DMS53 treated with DMSO at 0.1 percent for 48 hours (cell line): Measurements from ENCODE around the gene CPNE2.
A peak's percentile ranks its signal among the peaks of the same experiment; 100 is the strongest.

Experiments used
- DNase-seq: peaks from one replicate; lab custom pipeline; 2025; ENCODE audit not compliant: unreplicated experiment; lab: John Stamatoyannopoulos, UW

Gene CPNE2

GRCh38 chr16:57123974-57124674 is 31.7 kb downstream of the CPNE2 start:
- DNase-seq: no peak

- DNase-seq: no peak
These were observed 33.0 kb downstream of the CPNE2 start for GRCh38 chr16:57125376-57125775.

- DNase-seq: no peak
These were observed 33.6 kb downstream of the CPNE2 start for GRCh38 chr16:57125969-57126368.

DNA sequence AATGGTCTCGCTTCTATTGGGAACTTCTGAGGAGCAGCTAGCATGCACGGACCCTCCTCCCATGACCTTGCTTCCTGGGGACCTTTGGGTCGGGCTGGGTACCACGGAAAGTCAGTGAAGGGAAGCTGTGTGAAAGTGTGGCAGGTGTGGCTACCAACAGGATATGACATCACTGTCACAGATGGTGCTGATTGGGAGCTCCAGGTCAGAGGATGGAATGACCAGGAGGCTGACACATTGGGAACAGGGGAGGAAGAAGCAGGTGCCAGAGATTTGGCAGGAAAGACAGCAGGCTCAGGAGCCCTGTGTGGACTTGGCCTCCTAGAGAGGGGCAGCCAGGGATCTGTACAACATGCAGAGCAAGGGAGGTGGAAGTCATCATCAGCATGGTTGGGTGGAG is 34.0 kb downstream of the CPNE2 start:
- no peak for DNase-seq

DNA sequence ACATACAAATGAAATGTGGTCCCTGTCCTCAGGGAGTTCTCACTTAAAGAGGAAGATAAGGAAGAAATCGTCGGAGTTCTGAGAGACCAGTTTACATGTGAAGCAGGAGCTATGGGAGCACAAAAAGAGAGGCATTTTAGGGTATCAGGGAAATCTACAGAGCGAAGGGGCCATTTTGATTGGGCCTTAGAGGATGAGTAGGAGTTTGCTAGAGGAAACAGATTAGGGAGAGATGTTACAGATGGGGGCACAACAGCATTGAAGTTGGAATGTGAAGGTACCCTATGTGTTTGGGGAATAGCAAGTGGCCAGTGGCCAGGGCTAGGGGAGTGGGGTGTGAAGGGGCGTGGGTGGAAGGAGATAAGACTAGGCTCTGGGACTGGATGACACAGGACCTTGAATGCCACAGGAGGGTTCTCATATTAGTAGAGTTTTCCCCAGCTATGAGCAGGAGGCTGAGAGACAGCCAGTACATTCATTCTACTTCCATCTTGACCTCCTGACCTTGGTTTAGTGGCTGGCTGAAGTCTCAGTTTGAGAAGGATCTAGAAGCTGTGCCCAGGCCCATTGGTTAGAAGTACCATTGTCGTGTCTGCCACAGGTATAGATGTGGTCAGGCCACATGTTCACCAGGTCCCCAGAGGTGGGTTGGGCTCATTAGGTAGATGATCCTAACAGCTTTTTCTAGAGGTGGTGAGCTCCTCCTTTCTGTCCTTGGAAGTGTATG is 34.8 kb downstream of the CPNE2 start:
- no peak for DNase-seq

- no peak for DNase-seq
These were observed 35.5 kb downstream of the CPNE2 start for GRCh38 chr16:57127836-57128235.

- no peak for DNase-seq
These were observed 36.5 kb downstream of the CPNE2 start for GRCh38 chr16:57128771-57129389.

GRCh38 chr16:57130950-57131321 is 38.6 kb downstream of the CPNE2 start:
- DNase-seq: no peak

- no peak for DNase-seq
These were observed 39.1 kb downstream of the CPNE2 start for GRCh38 chr16:57131351-57131970.

DNA sequence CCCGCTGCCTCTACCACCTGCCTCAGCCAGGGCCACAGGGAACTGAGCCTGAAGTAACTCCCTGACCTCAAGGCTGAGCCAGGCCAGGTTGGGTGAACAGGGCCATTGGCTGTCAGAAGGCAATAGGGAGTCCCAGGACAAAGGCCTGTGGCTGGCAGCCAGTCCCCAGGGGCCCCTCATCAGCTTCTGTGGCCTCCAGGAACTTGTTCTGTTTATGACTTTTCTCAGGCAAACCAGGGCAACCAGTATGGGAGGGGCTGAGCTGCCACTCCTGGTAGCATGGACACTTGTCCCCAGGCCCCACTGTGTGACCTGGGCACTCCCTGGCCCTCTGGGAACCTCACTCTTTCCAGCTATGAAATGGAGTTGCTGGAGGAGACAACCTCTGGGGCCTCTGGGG is 40.1 kb downstream of the CPNE2 start:
- DNase-seq: no peak

DNA sequence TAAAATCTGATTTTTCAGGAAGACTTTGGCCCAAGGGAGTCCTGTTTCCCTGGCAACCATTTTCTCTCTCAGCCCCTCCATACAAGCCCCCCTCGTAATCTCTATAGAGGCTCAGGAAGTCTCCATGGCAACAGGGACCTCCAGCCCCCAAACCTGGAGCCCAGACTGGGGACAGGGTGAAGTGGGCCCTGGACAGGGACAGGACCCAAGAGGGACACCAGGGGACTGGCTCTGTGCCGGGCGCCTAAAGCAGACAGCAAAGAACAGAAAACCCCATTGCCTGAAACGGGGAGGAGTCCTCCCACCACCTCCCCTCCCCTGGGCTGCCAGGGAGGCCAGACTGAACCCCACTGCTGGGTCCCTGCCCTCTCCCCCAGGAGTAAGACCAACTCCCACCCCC is 40.6 kb downstream of the CPNE2 start:
- no peak for DNase-seq

- no peak for DNase-seq
These were observed 41.5 kb downstream of the CPNE2 start for GRCh38 chr16:57133886-57134285.

DNA sequence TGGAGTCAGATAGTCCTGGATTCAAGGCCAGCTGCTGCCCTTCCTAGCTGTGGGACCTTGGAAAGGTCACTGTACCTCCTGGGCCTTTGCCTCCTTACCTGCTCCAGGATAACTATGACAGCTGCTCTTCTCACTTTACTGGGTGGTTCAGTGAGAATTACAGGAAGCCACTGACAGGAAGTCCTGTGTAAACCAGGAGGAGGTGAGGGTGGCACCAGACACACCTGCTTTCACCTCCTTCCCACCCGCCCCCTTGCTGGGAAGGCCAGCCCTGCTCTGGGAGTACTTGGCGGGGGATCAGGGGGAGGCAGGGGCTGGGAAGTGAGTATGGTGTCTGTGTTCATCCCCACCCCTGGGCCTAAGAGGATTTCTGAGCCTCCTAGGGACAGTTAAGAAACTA is 42.6 kb downstream of the CPNE2 start:
- peak; percentile 80 for DNase-seq

GRCh38 chr16:57137043-57137442 is 44.7 kb downstream of the CPNE2 start:
- no peak for DNase-seq

DNA sequence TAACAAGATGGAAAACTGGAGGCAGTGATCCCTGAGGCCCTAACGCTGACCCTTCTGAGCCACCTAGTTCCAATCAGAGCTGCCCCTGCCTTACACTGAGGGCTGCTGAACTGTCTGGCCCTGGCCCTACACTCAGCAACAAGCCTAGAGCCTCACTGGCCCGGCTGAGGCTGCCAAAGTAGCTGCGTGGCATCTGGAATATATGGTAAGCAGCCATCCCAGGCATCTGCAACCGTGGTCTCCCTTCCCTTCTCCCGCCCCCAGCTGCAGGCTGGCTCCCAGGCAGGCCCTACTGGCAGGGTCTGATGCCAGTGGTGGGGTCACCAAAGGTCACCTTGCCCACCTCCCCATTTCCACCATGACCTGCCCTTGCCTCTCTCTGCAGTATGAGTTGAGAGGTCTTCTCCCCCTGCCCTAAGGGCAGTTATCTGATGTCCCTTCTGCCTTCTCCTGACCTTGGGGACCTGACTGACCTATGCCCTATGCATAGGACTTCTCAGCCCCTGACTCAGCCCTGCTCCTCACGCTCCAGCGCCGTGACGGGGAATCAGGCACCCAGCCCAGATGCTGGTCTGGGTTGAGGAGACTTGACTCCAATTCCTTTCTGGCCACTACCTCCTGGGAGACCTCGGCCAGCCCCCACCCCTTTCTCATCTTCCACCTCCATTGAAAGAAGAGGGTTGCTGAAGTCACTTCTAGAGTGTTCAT is 45.3 kb downstream of the CPNE2 start:
- no peak for DNase-seq

DNA sequence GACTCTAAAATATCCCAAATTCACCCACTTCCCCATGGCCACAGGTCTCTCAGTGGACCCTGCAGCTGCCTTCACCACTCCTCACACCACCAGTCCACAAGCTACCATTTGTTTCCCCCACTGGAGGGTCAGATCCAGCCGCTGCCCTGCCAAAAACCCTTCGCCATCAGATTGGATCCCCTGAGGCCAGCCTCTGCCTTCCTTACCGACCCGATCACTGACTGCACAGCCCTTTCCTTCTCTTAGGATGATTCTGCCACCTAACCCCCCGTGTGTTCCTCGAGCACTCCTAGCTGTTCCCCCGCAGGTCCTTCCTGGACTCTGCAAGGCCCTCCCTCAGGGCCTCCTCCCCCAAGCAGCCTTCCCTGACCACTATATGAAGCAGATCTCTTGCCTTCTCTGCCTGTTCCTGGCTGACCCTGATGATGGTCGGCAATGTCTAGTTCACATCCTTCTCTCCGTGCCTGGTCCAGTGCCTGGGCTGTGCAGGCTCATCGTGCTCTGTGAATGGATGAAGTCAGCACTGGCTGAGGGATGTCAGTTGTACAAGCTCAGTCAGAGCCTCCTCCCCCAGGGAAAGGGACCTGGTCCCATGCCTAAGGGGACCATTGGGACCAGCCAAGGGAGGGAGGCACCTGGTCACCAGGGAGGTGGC is 46.0 kb downstream of the CPNE2 start:
- DNase-seq: no peak

GRCh38 chr16:57140931-57141668 is 48.7 kb downstream of the CPNE2 start:
- no peak for DNase-seq

DNA sequence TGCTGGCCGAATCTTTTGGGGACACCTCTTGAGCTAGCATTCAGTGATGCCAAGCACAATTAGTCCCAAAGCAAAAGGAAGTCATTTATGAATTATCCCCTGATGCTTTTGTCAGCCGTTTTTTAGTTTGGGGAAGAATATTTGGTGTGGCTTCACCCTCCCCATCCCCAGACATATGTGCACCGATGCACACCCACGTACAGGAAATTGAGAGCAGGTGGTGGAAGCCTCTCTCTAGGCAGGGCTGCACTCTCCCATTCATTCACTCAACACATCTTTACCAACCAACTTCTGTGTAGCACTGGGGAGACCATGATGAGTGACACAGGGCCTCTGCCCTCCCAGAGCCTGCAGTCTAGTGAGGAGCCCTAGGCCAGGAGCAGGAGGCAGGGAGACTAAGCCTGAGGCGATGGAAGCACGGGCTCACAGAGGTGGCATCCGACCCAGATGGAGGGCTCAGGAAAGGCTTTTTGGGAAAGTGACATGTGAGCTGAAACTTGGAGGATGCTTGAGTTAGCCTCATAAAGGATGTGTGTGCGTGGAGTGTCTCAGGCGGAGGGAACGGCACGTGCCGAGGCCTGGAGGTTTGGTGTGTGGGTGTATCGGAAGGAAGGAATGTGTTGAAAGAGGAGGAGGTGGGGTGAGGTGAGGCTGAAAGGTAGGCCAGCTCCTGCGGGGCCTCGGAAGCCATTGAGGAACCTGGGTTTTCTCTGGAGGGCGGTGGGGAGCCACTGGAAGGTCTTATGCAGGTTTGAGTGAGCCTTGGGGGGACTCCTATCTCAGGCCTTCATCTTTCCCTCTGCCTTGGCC is 49.6 kb downstream of the CPNE2 start:
- no peak for DNase-seq
